ENCODE data around the gene SYT3.

GRCh38 chr19:50638600-50638999 lies 1.1 kb downstream of the SYT3 start:
- TF ChIP-seq, protein P1, sequence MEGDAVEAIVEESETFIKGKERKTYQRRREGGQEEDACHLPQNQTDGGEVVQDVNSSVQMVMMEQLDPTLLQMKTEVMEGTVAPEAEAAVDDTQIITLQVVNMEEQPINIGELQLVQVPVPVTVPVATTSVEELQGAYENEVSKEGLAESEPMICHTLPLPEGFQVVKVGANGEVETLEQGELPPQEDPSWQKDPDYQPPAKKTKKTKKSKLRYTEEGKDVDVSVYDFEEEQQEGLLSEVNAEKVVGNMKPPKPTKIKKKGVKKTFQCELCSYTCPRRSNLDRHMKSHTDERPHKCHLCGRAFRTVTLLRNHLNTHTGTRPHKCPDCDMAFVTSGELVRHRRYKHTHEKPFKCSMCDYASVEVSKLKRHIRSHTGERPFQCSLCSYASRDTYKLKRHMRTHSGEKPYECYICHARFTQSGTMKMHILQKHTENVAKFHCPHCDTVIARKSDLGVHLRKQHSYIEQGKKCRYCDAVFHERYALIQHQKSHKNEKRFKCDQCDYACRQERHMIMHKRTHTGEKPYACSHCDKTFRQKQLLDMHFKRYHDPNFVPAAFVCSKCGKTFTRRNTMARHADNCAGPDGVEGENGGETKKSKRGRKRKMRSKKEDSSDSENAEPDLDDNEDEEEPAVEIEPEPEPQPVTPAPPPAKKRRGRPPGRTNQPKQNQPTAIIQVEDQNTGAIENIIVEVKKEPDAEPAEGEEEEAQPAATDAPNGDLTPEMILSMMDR (optimal IDR thresholded peaks at IDR 0.05 in 1 of 3, IDR thresholded peaks at IDR 0.05 in 1 of 3, conservative IDR thresholded peaks at IDR 0.05 in 1 of 3; ENCODE audit: extremely low read depth in 1 of 3, insufficient read depth in 2 of 3, low read length in 3 of 3) = no peak
- TF ChIP-seq EZH2 (IDR thresholded peaks at IDR 0.05; ENCODE audit: low read length) = no peak
